ENCODE results near the gene NCAPH2.

The NCAPH2 gene

GRCh38 chr22:50544078-50544745 lies 36.2 kb downstream of the NCAPH2 start:
- in situ Hi-C loops (cut with HindIII; ENCODE audit: low pct_ligation_motif_present, low sequenced_read_pairs) = no loop called here
- Histone ChIP-seq H3K27me3 (replicated peaks) (peaks cover 31% of the 10 kb centered on the region), H3K4me3 (ENCODE audit: low read depth, low read length) (peak overlapping the region; percentile 27), H3K36me3 (replicated peaks) (no peaks in the 10 kb centered on the region), H3K27ac (no peak overlapping the region)
- DNase-seq = peak; percentile 54
- peak; percentile 71 for TF ChIP-seq CTCF (IDR thresholded peaks at IDR 0.05; ENCODE audit: low read depth, low read length, missing control alignments)

- Histone ChIP-seq H3K36me3 (replicated peaks) (no peaks in the 10 kb centered on the region), H3K27me3 (replicated peaks) (peaks cover 33% of the 10 kb centered on the region), H3K27ac (no peak overlapping the region), H3K4me3 (ENCODE audit: low read depth, low read length) (no peak overlapping the region)
- in situ Hi-C loops (cut with HindIII; ENCODE audit: low pct_ligation_motif_present, low sequenced_read_pairs) = no loop called here
- DNase-seq = no peak
- TF ChIP-seq CTCF (IDR thresholded peaks at IDR 0.05; ENCODE audit: low read depth, low read length, missing control alignments) = no peak
Measured at GRCh38 chr22:50544746-50545253, 36.8 kb downstream of the NCAPH2 start.

- no peaks in the 10 kb centered on the region for H3K36me3 ChIP-seq (replicated peaks)
- in situ Hi-C loops (cut with HindIII; ENCODE audit: low pct_ligation_motif_present, low sequenced_read_pairs) = no loop called here
- H3K4me3 ChIP-seq (ENCODE audit: low read depth, low read length) = no peak within 1 kb of the TSS
- DNase-seq = no peak
- peaks cover 40% of the 10 kb centered on the region for H3K27me3 ChIP-seq (replicated peaks)
- no peak within 1 kb of the TSS for H3K27ac ChIP-seq
- peak; percentile 40 for TF ChIP-seq CTCF (IDR thresholded peaks at IDR 0.05; ENCODE audit: low read depth, low read length, missing control alignments)
Measured at GRCh38 chr22:50545522-50546325, 37.7 kb downstream of the NCAPH2 start, which contains the start of gene KLHDC7B. TSS of gene KLHDC7B (plus strand) at chr22:50545899. CDS start at chr22:50546244, 345 bp downstream.

- H3K36me3 ChIP-seq (replicated peaks) = no peaks in the 10 kb centered on the region
- no peak for DNase-seq
- H3K4me3 ChIP-seq (ENCODE audit: low read depth, low read length) = no peak overlapping the region
- TF ChIP-seq CTCF (IDR thresholded peaks at IDR 0.05; ENCODE audit: low read depth, low read length, missing control alignments) = no peak
- H3K27me3 ChIP-seq (replicated peaks) = peaks cover 40% of the 10 kb centered on the region
- H3K27ac ChIP-seq = no peak overlapping the region
- in situ Hi-C loops (cut with HindIII; ENCODE audit: low pct_ligation_motif_present, low sequenced_read_pairs) = no loop called here
Measured at GRCh38 chr22:50546326-50547262, 38.6 kb downstream of the NCAPH2 start.

GRCh38 chr22:50547263-50547985 lies 39.4 kb downstream of the NCAPH2 start:
- DNase-seq = no peak
- Histone ChIP-seq H3K27ac (no peak overlapping the region), H3K4me3 (ENCODE audit: low read depth, low read length) (no peak overlapping the region), H3K36me3 (replicated peaks) (no peaks in the 10 kb centered on the region), H3K27me3 (replicated peaks) (peaks cover 40% of the 10 kb centered on the region)
- in situ Hi-C loops (cut with HindIII; ENCODE audit: low pct_ligation_motif_present, low sequenced_read_pairs) = no loop called here
- TF ChIP-seq CTCF (IDR thresholded peaks at IDR 0.05; ENCODE audit: low read depth, low read length, missing control alignments) = no peak
